UCSD-AML1 (cell line): ENCODE measurements around the gene RICTOR.

ENCODE experiments used
- DNase-seq: peaks from one replicate; lab custom pipeline; 2025; ENCODE audit not compliant: unreplicated experiment; lab: John Stamatoyannopoulos, UW

The RICTOR gene

DNA sequence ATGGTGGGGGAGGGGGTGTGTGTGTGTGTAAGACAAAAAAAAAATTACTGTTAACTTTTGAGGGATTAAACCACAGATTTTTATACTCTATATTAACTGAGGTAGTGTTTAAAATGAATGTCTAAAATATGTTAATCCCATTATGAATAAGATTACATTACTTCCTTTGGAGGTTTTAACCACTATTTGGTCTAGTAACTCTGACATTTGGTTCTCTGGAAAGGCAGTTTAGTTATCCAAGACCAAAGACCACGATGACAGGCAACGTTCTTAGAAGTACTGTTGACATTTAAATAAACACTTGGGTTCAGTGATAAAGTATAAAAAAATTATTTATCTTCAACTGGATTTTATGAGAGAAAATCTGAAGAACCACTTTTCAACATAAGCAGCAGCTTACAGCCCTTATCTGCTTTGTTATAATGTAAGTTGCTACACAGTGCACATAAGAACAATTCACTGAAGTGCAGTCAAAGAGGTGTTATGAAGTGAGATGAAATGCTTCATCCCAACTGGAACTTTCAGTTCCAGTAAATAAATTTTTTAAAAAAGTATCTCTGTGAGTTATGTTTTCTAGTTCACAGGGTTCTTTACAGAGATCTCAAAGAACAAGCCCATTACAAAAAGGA, 133.9 kb downstream of the RICTOR start:
- DNase-seq, result no peak

DNA sequence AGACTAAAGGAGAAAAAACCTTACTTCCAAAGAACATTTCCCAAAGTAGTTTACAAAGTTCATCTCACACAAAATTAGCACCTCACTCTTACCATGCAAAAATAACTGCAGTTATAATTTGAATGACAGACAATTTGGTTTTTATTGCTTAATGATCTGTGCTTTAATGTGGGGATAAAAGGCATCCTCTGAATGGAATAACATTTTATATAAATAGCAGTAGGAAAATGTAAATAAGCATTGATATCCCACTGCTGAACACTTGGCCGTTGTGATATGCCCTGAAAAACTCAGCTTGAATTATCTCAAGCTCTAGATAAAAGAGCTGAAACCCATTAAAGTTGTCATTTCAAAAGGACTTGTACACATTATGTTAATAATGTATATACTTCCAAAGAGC, 135.2 kb downstream of the RICTOR start:
- no peak for DNase-seq

DNA sequence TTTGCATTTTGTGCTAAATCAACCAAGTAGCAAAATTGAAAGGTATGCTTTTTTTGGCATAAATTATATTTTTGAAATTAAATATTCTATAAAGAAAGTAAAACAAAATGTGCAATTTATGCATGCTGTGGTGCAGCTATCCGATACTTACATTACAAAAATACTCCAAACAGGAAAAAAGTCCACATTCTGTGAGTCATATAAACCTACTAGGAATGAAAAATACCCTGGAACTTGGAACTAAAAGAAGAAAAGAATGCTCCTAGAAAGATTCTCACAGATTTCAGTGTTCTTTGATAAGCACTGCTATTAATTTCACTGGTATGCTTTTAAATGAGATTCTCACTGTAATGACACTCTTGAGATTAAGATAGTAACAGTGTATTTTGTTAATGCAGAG, 135.8 kb downstream of the RICTOR start:
- no peak for DNase-seq

DNA sequence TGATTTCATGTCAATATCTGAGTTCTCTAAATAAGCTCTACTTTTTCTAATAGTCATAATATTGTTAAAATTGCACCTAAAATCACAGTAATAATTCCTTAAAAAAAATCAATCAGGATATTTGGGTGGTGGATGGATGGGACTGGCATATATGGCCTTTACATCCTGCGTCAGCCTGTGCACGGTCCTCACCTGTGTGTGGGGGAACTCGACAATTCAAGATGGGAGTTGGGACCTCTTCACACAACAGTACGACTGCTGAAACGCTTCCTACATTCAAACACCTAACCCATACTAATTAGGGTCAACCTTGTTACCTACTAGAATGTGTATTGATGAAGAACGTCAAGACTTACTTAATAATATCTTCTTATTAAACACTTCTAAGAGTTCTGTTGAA, 137.9 kb downstream of the RICTOR start:
- DNase-seq, result no peak

DNA sequence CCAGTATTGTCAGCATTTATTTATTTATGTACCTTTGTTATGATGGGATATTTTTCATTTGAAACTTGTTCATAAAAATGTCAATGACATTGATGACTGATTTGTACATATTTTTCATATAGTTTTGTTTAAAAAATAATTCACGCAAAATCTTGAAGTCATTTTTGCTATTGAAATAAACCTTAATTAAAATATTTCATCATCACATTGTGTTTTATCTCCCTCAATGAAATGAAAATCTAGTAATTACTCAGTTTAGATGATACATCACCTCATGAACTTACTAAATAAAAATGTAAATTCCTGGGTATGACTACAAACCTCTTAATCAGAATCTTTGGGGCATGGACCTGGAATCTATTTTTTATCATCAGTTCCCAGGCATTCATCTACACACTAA, 138.8 kb downstream of the RICTOR start:
- DNase-seq, result no peak

DNA sequence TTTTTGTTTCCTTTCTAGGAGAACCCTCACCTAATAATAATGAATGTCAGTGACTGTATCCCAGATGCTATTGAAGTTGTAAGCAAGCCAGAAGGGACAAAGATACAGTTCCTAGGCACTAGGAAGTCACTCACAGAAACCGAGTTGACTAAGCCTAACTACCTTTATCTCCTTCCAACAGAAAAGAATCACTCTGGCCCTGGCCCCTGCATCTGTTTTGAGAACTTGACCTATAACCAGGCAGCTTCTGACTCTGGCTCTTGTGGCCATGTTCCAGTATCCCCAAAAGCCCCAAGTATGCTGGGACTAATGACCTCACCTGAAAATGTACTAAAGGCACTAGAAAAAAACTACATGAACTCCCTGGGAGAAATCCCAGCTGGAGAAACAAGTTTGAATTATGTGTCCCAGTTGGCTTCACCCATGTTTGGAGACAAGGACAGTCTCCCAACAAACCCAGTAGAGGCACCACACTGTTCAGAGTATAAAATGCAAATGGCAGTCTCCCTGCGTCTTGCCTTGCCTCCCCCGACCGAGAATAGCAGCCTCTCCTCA, 141.3 kb downstream of the RICTOR start:
- no peak for DNase-seq

DNA sequence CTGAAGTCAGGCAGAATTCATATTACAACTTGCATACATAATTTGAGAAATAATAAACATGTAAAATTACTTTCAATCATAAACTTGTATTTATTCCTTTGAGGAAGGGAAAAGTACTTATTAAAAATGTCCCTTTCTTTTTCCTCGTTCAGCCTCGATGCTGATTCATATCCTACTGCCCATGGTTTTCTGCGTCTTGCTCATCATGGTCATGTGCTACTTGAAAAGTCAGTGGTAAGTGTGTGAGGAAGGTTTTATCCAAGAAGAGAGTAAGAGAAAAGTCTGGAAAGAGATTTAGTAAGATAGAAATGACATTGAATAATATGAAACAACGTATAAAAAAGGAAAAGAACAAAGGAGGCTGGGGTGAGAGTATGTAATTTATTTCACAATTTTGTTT, 142.5 kb downstream of the RICTOR start:
- DNase-seq, result no peak

DNA sequence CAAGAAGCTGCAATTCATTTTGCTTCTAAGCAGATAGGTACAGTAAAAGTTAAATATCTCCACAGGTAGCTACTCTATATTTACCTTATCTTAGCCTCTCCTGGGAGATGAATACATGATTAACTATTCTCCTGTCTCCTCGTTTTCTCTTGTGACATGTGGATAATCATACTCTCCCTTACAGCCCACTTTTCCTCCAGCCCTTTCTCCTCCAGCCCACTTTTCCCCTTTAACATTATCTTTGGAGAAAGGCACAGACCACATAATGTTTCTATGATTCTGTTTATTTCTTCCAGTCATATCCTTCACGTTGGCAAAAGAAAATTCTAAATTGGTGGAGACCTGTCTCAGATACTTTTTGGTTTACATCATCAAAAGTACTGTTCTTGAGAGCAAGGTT, 144.4 kb downstream of the RICTOR start:
- no peak for DNase-seq

DNA sequence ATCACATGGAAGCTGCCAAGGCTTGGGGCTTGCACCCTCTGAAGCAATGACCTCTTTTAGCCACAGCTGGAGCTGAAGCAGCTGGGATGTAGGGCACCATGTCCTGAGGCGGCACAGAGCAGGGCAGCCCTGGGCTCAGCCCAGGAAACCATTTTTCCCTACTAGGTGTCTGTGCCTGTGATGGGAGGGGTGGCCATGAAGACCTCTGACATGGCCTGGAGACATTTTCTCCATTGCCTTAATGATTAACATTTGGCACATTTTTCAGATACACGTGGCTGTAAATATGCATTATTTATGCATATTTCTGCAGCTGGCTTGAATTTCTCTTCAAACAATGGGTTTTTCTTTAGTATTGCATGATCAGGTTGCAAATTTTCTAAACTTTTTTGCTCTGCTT, 146.7 kb downstream of the RICTOR start:
- no peak for DNase-seq

DNA sequence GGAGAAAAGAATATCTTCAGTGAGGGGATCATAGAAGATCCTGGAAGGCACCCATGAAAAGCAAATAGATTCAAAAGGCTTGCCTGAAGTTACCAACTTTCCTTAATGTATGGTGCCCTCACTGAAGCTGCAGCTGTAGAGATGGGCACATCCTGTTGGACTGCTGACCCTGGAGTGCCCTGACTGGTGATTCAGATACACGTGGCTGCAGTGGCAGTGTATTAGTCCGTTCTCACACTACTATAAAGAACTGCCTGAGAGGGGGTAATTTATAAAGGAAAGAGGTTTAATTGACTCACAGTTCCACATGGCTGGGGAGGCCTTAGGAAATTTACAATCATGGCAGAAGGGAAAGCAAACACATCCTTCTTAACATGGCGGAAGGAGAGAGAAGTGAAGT, 148.1 kb downstream of the RICTOR start:
- DNase-seq, result no peak

DNA sequence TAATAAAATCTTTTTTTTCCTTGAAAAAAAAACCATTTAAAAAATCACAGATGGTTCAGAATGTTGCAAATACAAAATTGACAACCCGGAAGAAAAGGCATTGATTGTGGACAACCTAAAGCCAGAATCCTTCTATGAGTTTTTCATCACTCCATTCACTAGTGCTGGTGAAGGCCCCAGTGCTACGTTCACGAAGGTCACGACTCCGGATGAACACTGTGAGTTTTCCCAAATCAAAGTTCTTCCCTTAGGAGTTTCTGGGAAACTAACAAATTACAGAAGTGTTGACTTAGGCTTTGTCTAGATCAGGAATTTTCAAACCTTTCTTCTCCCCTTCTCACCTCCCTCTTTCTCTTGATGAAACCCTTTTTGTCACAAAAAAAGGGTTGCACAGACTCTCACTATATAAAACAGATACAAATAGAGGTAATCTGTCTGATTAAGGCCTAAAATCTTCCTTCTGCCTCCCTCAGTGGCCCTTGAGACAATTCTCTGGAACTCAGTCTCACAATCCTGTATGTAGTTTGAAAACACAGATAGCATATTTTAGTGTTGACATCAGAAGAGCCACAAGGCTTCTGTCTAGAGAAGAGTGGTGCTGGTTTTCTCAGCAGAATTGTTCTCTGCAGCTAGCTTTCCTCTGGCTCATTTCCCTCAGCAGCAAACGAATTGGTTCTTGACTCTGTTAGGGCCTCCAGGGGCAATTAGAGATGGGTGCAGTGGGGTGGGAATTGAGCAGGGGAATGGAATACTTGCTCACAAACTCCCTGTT, 148.9 kb downstream of the RICTOR start:
- DNase-seq, result no peak

DNA sequence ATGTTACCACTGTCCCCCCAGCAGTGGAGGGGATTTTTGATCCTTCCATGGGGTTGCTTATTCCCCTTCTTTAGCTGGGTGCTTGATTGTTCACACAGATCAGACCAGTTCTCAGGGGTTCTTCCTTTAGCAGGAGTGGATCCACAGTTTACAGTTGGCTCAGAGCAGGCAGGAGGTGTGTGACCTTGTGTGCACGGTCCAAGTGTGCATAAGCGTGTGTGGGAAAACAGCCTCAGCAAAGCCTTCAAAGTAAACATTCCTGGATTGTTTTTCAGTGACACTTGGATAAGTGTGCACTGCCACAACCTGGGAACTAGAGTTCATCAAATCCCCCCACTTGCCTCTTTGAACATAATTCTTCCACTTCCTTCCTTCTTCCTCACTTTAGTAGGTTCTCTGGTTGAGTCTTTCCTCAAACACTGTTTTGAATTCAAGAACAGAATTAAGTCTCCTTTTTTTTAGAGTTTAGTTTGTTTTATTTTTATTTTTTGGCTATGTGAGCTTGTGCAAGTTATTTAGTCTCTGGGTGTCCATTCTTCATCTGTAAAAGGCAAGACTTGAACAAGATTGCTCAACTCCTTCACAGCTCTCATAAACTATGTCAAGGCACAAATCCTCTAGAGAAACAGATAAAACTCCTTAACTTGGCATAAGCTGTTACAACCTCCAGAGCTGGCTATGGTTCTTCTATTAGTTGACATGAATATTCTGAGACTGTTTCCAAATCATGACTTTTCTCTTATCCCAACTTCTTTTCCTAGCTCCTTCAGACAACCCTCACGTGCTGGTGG, 150.3 kb downstream of the RICTOR start:
- DNase-seq, result no peak

DNA sequence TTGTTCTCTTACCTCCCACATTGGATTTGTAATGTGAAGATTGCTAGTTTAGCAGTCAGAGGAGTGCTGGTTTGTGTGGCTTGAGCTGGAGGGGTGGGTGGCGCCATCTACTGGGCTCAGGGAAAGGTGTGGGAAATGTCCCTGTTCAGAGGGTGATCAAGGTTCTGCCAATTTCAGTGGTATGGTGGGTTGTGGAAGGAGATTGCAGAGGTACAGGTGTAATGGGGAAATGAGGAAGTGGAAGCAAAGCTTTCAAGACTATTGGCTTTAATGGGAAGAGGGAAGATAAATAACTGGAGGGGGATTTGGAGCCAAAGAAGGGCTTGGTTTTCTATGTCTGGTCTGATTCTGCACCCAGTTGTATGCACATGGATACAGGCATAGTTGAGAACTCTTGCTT, 152.0 kb downstream of the RICTOR start:
- peak; percentile 43 for DNase-seq

DNA sequence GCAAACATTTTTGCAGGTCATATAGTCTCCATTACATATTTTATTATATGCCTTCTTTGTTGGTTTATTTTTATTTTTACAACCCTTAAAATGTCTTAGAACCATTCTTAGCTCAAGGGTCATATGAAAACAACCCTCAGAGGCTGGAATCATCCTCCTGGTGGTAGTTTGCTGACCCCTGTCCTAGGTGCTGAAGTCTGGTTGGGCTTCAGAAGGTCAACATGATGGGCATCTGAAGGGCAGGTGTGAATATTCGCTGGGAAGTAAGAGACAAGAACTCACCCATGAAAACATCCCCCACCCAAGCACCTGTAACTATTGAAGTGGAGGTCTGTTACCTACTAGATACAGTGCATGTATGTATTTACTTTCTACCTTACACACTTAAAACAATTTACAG, 153.0 kb downstream of the RICTOR start:
- DNase-seq, result no peak

DNA sequence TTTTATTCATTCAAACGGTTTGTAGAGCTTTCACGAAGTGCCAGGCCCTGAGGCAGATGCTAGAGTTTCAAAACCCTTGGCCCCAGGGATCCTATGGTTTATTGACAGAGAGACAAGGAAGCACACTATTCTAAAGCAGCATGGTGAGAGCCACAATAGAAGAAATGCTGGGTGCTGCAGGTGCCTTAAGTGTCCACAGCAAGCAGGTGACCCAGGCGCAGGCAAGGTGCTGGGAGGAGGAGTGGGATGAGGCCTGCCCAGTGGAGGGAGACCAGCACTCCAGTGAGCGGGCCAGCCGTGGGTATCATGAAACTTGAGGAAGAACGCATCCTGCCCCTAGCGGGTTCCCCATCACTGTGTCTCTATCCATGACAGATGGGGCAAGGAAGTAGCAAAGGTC, 157.4 kb downstream of the RICTOR start:
- DNase-seq, result no peak

DNA sequence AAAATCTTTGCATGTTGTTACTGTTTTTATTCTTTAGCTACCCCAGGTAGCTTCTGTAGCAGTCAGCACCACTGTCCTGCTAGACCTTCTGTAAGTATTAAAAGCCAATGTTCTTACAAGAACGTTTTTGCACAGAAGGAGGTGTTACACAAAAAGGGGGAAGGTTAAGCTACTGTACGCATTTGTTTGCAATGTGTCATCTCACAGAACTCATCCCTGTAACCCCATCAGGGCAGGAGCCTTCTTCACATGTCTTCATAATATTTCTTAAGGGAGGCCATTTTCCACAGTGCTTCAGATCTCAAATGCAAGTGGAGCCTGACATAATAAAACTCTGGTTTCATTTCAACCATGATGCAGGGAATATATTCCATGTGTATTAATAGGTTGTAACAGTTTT, 160.5 kb downstream of the RICTOR start:
- DNase-seq, result no peak

DNA sequence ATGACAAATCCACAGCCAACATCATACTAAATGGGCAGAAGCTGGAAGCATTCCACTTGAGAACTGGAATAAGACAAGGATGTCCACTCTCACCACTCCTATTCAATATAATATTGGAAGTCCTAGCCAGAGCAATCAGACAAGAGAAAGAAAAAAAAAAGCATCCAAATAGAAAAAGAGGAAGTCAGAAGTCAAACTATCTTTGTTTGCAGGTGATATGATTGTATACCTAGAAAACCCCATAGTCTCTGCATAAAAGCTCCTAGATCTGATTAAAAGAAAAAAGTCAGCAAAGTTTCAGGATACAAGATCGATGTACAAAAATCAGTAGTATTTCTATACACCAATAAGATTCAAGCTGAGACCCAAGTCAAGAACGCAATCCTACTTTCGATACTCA, 162.3 kb downstream of the RICTOR start:
- DNase-seq, result no peak

DNA sequence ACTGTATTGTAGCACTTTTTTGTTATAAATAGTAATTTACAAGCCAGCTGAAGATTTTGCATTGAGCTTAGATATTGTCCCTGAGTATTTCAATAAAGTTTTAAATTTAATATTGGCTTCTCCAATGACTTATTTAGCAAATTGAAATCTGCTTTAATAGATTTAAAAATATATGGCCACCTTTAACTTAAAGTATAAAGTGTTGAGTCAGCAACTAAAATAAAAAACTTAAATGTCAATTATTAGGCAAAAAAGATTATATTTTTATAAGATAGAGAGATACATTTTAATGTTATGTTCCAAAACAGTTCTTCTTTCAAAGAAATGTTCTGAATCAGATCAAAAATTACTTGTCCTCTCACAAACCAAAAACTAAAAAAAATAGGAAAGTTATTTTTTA, 167.7 kb downstream of the RICTOR start:
- no peak for DNase-seq

DNA sequence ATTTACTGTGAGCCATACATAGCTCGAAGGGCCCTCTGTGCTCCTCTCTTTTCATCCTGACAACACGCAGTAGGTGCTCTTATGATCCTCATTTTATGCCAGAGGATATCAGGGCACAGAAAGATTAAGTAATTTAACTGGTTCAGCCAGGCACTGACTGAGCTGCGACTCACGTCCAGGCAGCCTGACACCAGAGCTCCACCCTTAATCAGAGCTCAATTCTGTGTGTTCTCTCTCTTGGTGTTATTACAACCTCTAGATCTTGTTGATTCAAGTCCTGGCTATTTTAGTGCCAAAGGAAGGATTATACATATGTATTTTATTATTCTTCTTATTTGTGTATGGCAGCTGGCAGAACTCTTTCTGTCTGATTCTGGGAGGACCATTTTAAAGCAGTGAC, 168.7 kb downstream of the RICTOR start:
- DNase-seq, result no peak

DNA sequence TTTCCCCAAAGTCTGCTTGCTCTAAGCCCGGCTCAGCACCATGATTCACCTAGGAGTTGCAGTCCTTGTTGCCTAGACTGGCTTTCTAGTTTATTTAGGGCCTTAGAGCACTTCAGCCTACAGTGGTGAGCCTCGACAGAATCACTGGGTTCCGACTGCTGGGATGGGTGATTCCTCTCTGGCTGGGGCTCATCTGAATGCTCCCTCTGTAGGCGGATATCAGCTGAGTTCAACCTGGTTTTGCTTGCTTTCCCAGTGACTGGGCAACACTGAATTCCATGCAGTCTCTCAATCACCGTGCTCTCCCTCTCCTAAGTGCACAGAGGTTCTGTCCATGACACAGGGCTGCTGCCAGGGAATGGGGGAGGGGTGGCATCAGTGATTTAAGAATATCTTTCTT, 174.3 kb downstream of the RICTOR start:
- no peak for DNase-seq

DNA sequence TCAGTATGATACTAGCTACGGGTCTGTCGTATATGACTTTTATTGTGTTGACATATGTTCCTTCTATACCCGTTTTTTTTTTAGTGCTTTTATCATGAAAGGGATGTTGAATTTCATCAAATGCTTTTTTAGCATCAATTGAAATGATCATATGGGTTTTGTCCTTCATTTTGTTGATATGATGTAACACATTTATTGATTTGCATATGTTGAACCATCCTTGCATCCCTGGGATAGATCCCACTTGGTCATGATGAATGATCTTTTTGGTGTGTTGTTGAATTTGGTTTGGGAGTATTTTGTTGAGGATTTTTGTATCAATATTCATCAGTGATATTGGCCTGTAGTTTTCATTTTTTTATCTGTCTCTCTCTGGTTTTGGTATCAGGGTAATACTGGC, 177.4 kb downstream of the RICTOR start:
- no peak for DNase-seq

DNA sequence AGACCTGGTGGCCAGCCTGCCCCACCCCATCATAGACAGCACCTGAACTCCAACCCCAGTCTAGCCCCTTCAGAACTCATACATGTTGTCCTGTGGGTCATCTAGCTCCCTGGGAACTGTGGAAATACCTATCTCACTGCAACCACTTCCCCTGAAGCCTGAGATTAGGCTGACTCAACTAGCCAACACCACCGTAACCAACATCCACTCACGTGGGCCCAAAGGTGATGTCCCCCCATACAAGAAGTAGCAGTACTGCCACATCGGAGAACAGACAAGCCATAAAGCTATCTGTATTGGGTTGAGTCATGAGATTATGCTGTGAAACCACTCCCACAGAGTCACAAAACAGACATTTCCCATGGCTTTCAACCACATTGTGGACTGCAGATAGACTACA, 181.8 kb downstream of the RICTOR start:
- no peak for DNase-seq
